ENCODE data around the gene KLHL29.

DNA sequence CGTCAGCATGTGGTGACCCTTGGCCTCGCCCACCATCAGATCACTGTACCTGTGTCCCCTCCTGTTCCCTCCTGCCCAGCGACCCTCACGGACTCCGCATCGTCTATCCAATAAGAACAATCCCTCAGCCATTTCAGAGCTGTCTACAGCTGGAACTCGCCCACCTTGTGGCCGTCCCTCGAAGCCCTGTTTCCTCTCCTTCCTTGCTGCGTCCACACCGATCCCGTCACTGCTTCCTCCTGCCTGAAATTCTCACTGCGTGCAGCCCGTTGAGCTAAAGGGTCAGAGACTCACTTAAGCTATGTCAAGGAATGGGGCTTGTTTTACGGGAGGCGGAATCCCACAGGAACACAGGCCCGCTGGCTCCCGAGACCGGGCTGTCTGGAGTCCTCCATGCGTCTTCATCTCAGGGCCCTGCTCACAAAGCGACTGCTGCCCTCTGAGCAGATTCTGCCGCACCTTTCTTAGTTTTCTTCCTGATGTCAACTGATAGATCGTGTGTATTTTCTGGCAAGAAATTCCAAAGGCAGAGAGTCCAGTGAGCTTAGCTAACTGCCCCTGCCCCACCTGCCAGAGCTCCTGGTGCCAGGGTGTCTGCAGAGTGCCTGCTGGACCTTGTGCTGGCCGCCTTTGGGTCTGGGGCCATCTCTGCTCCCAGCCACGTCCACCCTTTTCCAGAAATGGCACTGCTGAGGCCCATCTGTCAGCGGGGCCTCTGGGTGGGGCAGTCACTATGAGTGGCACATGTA is 35.3 kb downstream of the KLHL29 start:
- no peak for TF ChIP-seq REST (IDR thresholded peaks at IDR 0.05; ENCODE audit: insufficient read depth in 1 of 2, low read depth in 2 of 2, low read length in 1 of 2)
- no peak for TF ChIP-seq CTCF (IDR thresholded peaks at IDR 0.05)
- TF ChIP-seq POLR2AphosphoS5 (IDR thresholded peaks at IDR 0.05; ENCODE audit: low read depth, low read length), result no peak

All from Panc1 (cell line).